ENCODE data around the gene STX1B. TPM values are rescaled to one million over a fixed set of nuclear protein-coding genes. Genes with fewer than 3 reads are reported as not detected.

STX1B gene
- total and polyA plus RNA-seq, 2 experiments from 2014 or later: 5.6 to 13.7 TPM

GRCh38 chr16:30987581-30988190, 22.8 kb downstream of the STX1B start:
- H3K36me3 ChIP-seq: no peaks in the 10 kb centered on the region
- TF ChIP-seq CTCF (IDR thresholded peaks at IDR 0.05; ENCODE audit: low read depth, low read length): no peak
- no peak for DNase-seq (ENCODE audit: low read depth in 1 of 2, low spot score in 1 of 2)
- peaks cover 6% of the 10 kb centered on the region for H3K4me1 ChIP-seq (ENCODE audit: low read depth)
- no peak overlapping the region for H3K27ac ChIP-seq
- no peaks in the 10 kb centered on the region for H3K27me3 ChIP-seq
- no peaks in the 10 kb centered on the region for H3K9me3 ChIP-seq (ENCODE audit: low read depth)
- H3K4me3 ChIP-seq: no peak overlapping the region

- TF ChIP-seq CTCF (IDR thresholded peaks at IDR 0.05; ENCODE audit: low read depth, low read length): no peak
- H3K4me3 ChIP-seq: no peak overlapping the region
- H3K4me1 ChIP-seq (ENCODE audit: low read depth): peaks cover 6% of the 10 kb centered on the region
- H3K9me3 ChIP-seq (ENCODE audit: low read depth): no peaks in the 10 kb centered on the region
- no peak for DNase-seq (ENCODE audit: low read depth in 1 of 2, low spot score in 1 of 2)
- peaks cover 5% of the 10 kb centered on the region for H3K36me3 ChIP-seq
- no peaks in the 10 kb centered on the region for H3K27me3 ChIP-seq
- no peak overlapping the region for H3K27ac ChIP-seq
Observed at GRCh38 chr16:30986129-30986991, 24.1 kb downstream of the STX1B start.

- DNase-seq (ENCODE audit: low read depth in 1 of 2, low spot score in 1 of 2): peak in 1 of 2 donors; percentile 43
- H3K27ac ChIP-seq: no peak overlapping the region
- peaks cover 6% of the 10 kb centered on the region for H3K4me1 ChIP-seq (ENCODE audit: low read depth)
- TF ChIP-seq CTCF (IDR thresholded peaks at IDR 0.05; ENCODE audit: low read depth, low read length): no peak
- no peak overlapping the region for H3K4me3 ChIP-seq
- peaks cover 13% of the 10 kb centered on the region for H3K36me3 ChIP-seq
- no peaks in the 10 kb centered on the region for H3K9me3 ChIP-seq (ENCODE audit: low read depth)
- H3K27me3 ChIP-seq: no peaks in the 10 kb centered on the region
Observed at GRCh38 chr16:30985401-30986128, 24.9 kb downstream of the STX1B start.

- Histone ChIP-seq H3K27ac (no peak within 1 kb of the TSS), H3K4me1 (ENCODE audit: low read depth) (peaks cover 6% of the 10 kb centered on the region), H3K4me3 (no peak within 1 kb of the TSS), H3K36me3 (peaks cover 20% of the 10 kb centered on the region), H3K9me3 (ENCODE audit: low read depth) (no peaks in the 10 kb centered on the region), H3K27me3 (no peaks in the 10 kb centered on the region)
- DNase-seq (ENCODE audit: low read depth in 1 of 2, low spot score in 1 of 2): peak; percentile 85 to 88
- peak; percentile 91 for TF ChIP-seq CTCF (IDR thresholded peaks at IDR 0.05; ENCODE audit: low read depth, low read length)
Observed at GRCh38 chr16:30984669-30985400, 25.6 kb downstream of the STX1B start, which contains the start of gene HSD3B7. Gene HSD3B7, plus strand, starts transcription at chr16:30985207. Its CDS starts 452 bp downstream, at chr16:30985659.

Measured in cardiac muscle cell (in vitro differentiated cells and primary cell).